HK-2 (cell line): ENCODE results near the gene AP1S1.
"Not testable (repeated sequence)": the region's sequence is repeated elsewhere in the genome, so short reads cannot be mapped to it uniquely, and the experiment has no call there.

Experiments used
- DNase-seq: peaks from one replicate; pipeline ENCODE4 v3.0.0-alpha.2; 2018; ENCODE audit not compliant: unreplicated experiment

AP1S1 gene

GRCh38 chr7:101153969-101154692 lies at the start of gene AP1S1:
AP1S1 (plus strand) TSS chr7:101154476; CDS start chr7:101154515, 39 bp downstream.
- peak; percentile 97 for DNase-seq

GRCh38 chr7:101104799-101105198 lies 49.5 kb upstream of the AP1S1 start:
- DNase-seq: no peak

GRCh38 chr7:101105248-101105647 lies 49.0 kb upstream of the AP1S1 start:
- DNase-seq: not testable (repeated sequence)

GRCh38 chr7:101106386-101106785 lies 47.9 kb upstream of the AP1S1 start:
- no peak for DNase-seq

- peak; percentile 83 for DNase-seq
These were observed 45.9 kb upstream of the AP1S1 start for GRCh38 chr7:101108330-101108857.

- DNase-seq: no peak
These were observed 45.3 kb upstream of the AP1S1 start for GRCh38 chr7:101108961-101109360.

- DNase-seq: no peak
These were observed 44.9 kb upstream of the AP1S1 start for GRCh38 chr7:101109368-101109767.

- no peak for DNase-seq
These were observed 43.0 kb upstream of the AP1S1 start for GRCh38 chr7:101111261-101111660.

- DNase-seq: no peak
These were observed 42.0 kb upstream of the AP1S1 start for GRCh38 chr7:101112233-101112632.

- not testable (repeated sequence) for DNase-seq
These were observed 41.1 kb upstream of the AP1S1 start for GRCh38 chr7:101113140-101113539.

GRCh38 chr7:101113836-101114235 lies 40.4 kb upstream of the AP1S1 start:
- no peak for DNase-seq

- no peak for DNase-seq
These were observed 39.8 kb upstream of the AP1S1 start for GRCh38 chr7:101114492-101114891.

- DNase-seq: no peak
These were observed 39.1 kb upstream of the AP1S1 start for GRCh38 chr7:101115215-101115614.

GRCh38 chr7:101116898-101117297 lies 37.4 kb upstream of the AP1S1 start:
- DNase-seq: peak; percentile 53

GRCh38 chr7:101118856-101119255 lies 35.4 kb upstream of the AP1S1 start:
- DNase-seq: no peak

GRCh38 chr7:101119876-101120275 lies 34.4 kb upstream of the AP1S1 start:
- DNase-seq: no peak

GRCh38 chr7:101120315-101120714 lies 34.0 kb upstream of the AP1S1 start:
- DNase-seq: no peak

- not testable (repeated sequence) for DNase-seq
These were observed 32.7 kb upstream of the AP1S1 start for GRCh38 chr7:101121631-101121990.

GRCh38 chr7:101121991-101122932 lies 32.0 kb upstream of the AP1S1 start:
- DNase-seq: peak; percentile 96

- no peak for DNase-seq
These were observed 31.2 kb upstream of the AP1S1 start for GRCh38 chr7:101122933-101123702.

- no peak for DNase-seq
These were observed 30.6 kb upstream of the AP1S1 start for GRCh38 chr7:101123703-101124068.
